Stimulated activated naive CD4-positive, alpha-beta T cell treated with Interleukin-2 at 50 U/mL for 16 hours (primary cell): ENCODE data around the gene NFKB1.
"Not testable (repeated sequence)": the region's sequence is repeated elsewhere in the genome, so short reads cannot be mapped to it uniquely, and the experiment has no call there.

Experiments
- DNase-seq: peaks from one replicate; lab custom pipeline; 2025; lab: John Stamatoyannopoulos, UW

Gene NFKB1

GRCh38 chr4:102500696-102501446, at the start of gene NFKB1:
NFKB1 (plus strand) TSS chr4:102501359; CDS start chr4:102525519, 24,160 bp downstream.
- peak; percentile 87 for DNase-seq

- DNase-seq: no peak
Measured at GRCh38 chr4:102452854-102453253, 48.3 kb upstream of the NFKB1 start.

GRCh38 chr4:102453827-102454226, 47.3 kb upstream of the NFKB1 start:
- no peak for DNase-seq

GRCh38 chr4:102454268-102454667, 46.9 kb upstream of the NFKB1 start:
- DNase-seq: no peak

GRCh38 chr4:102454981-102455685, 46.0 kb upstream of the NFKB1 start:
- DNase-seq: no peak

GRCh38 chr4:102455750-102456149, 45.4 kb upstream of the NFKB1 start:
- no peak for DNase-seq

GRCh38 chr4:102466298-102466697, 34.9 kb upstream of the NFKB1 start:
- DNase-seq: no peak

GRCh38 chr4:102469806-102470205, 31.4 kb upstream of the NFKB1 start:
- DNase-seq: no peak

GRCh38 chr4:102472441-102473013, 28.6 kb upstream of the NFKB1 start:
- DNase-seq: no peak

GRCh38 chr4:102473476-102473875, 27.7 kb upstream of the NFKB1 start:
- DNase-seq: no peak

- DNase-seq: no peak
Measured at GRCh38 chr4:102474736-102475504, 26.2 kb upstream of the NFKB1 start.

- DNase-seq: no peak
Measured at GRCh38 chr4:102477657-102478056, 23.5 kb upstream of the NFKB1 start.

- DNase-seq: no peak
Measured at GRCh38 chr4:102478186-102478585, 23.0 kb upstream of the NFKB1 start.

GRCh38 chr4:102479832-102480231, 21.3 kb upstream of the NFKB1 start:
- DNase-seq: not testable (repeated sequence)

GRCh38 chr4:102483120-102483519, 18.0 kb upstream of the NFKB1 start:
- no peak for DNase-seq

- DNase-seq: not testable (repeated sequence)
Measured at GRCh38 chr4:102483990-102484692, 17.0 kb upstream of the NFKB1 start.

- DNase-seq: no peak
Measured at GRCh38 chr4:102492531-102493241, 8.5 kb upstream of the NFKB1 start.

- DNase-seq: no peak
Measured at GRCh38 chr4:102493257-102493656, 7.9 kb upstream of the NFKB1 start.

GRCh38 chr4:102493794-102494193, 7.4 kb upstream of the NFKB1 start:
- no peak for DNase-seq

GRCh38 chr4:102494603-102495002, 6.6 kb upstream of the NFKB1 start:
- no peak for DNase-seq

- DNase-seq: no peak
Measured at GRCh38 chr4:102497986-102498385, 3.2 kb upstream of the NFKB1 start.
